Measurements from ENCODE around the gene PEDS1. TPM values are rescaled to one million over a fixed set of nuclear protein-coding genes. Genes with fewer than 3 reads are reported as not detected.

The PEDS1 gene
- total and polyA plus RNA-seq, 2 of the 13 experiments (the other 11 are each of a cell fraction or from before 2014, with no cell fraction given) = 30.5 to 93.9 TPM

GRCh38 chr20:50138479-50139393 is 14.8 kb downstream of the PEDS1 start (continued):
- no peak for TF ChIP-seq ATF7 (IDR thresholded peaks at IDR 0.05)
- peak; percentile 23; the same call in 1 of the 2 replicates for TF ChIP-seq ATF7 (CRISPR knock-in tag; IDR thresholded peaks at IDR 0.05)
- TF ChIP-seq, protein P1, sequence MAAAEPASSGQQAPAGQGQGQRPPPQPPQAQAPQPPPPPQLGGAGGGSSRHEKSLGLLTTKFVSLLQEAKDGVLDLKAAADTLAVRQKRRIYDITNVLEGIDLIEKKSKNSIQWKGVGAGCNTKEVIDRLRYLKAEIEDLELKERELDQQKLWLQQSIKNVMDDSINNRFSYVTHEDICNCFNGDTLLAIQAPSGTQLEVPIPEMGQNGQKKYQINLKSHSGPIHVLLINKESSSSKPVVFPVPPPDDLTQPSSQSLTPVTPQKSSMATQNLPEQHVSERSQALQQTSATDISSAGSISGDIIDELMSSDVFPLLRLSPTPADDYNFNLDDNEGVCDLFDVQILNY (CRISPR knock-in tag; conservative IDR thresholded peaks at IDR 0.05) = no peak
- TF ChIP-seq DZIP1 (CRISPR knock-in tag; IDR thresholded peaks at IDR 0.05) = no peak
- TF ChIP-seq ERF (CRISPR knock-in tag; IDR thresholded peaks at IDR 0.05) = 0 out of 2 replicates have a peak, but pooled peaks have one; percentile 23
- no peak for TF ChIP-seq RBAK (CRISPR knock-in tag; IDR thresholded peaks at IDR 0.05)
- no peak for TF ChIP-seq RARG (CRISPR knock-in tag; IDR thresholded peaks at IDR 0.05; ENCODE audit: low read depth)
- TF ChIP-seq ZNF670 (CRISPR knock-in tag; IDR thresholded peaks at IDR 0.05; ENCODE audit: borderline replicate concordance) = no peak
- TF ChIP-seq PTBP1 (IDR thresholded peaks at IDR 0.05; ENCODE audit: low read depth, low read length, poor library complexity, severe bottlenecking) = no peak
- no peak for TF ChIP-seq RORA (CRISPR knock-in tag; IDR thresholded peaks at IDR 0.05)
- no peak for TF ChIP-seq FOXP4 (CRISPR knock-in tag; IDR thresholded peaks at IDR 0.05)
- TF ChIP-seq HNRNPH1 (optimal IDR thresholded peaks at IDR 0.05; ENCODE audit: low read depth, low read length) = no peak
- TF ChIP-seq GATA4 (IDR thresholded peaks at IDR 0.05; ENCODE audit: borderline replicate concordance, low read depth) = no peak
- peak; percentile 43 for TF ChIP-seq SALL1 (CRISPR knock-in tag; IDR thresholded peaks at IDR 0.05)
- TF ChIP-seq ZNF430 (CRISPR knock-in tag; IDR thresholded peaks at IDR 0.05) = no peak
- TF ChIP-seq FOXP1 (IDR thresholded peaks at IDR 0.05) = no peak
- TF ChIP-seq FOXP1 (CRISPR knock-in tag; IDR thresholded peaks at IDR 0.05) = no peak
- no peak for TF ChIP-seq AHR (CRISPR knock-in tag; IDR thresholded peaks at IDR 0.05)
- TF ChIP-seq ZBTB26 (CRISPR knock-in tag; IDR thresholded peaks at IDR 0.05; ENCODE audit: borderline replicate concordance) = no peak
- TF ChIP-seq ZNF562 (CRISPR knock-in tag; IDR thresholded peaks at IDR 0.05; ENCODE audit: borderline replicate concordance) = no peak
- no peak for TF ChIP-seq RELA (CRISPR knock-in tag; IDR thresholded peaks at IDR 0.05)
- TF ChIP-seq ATF5 (CRISPR knock-in tag; IDR thresholded peaks at IDR 0.05; ENCODE audit: low read depth) = no peak
- TF ChIP-seq ZSCAN31 (CRISPR knock-in tag; IDR thresholded peaks at IDR 0.05; ENCODE audit: low read depth) = no peak
- TF ChIP-seq SIN3B (IDR thresholded peaks at IDR 0.05; ENCODE audit: low read length) = no peak

All from HepG2 (cell line).